NCI-H2107 treated with DMSO at 0.1 percent for 48 hours (cell line): ENCODE results near the gene APC2.
A peak's percentile ranks its signal among the peaks of the same experiment; 100 is the strongest.

Experiments used
- DNase-seq: peaks from one replicate; lab custom pipeline; 2025; ENCODE audit not compliant: unreplicated experiment; lab: John Stamatoyannopoulos, UW

Gene APC2, protein sequence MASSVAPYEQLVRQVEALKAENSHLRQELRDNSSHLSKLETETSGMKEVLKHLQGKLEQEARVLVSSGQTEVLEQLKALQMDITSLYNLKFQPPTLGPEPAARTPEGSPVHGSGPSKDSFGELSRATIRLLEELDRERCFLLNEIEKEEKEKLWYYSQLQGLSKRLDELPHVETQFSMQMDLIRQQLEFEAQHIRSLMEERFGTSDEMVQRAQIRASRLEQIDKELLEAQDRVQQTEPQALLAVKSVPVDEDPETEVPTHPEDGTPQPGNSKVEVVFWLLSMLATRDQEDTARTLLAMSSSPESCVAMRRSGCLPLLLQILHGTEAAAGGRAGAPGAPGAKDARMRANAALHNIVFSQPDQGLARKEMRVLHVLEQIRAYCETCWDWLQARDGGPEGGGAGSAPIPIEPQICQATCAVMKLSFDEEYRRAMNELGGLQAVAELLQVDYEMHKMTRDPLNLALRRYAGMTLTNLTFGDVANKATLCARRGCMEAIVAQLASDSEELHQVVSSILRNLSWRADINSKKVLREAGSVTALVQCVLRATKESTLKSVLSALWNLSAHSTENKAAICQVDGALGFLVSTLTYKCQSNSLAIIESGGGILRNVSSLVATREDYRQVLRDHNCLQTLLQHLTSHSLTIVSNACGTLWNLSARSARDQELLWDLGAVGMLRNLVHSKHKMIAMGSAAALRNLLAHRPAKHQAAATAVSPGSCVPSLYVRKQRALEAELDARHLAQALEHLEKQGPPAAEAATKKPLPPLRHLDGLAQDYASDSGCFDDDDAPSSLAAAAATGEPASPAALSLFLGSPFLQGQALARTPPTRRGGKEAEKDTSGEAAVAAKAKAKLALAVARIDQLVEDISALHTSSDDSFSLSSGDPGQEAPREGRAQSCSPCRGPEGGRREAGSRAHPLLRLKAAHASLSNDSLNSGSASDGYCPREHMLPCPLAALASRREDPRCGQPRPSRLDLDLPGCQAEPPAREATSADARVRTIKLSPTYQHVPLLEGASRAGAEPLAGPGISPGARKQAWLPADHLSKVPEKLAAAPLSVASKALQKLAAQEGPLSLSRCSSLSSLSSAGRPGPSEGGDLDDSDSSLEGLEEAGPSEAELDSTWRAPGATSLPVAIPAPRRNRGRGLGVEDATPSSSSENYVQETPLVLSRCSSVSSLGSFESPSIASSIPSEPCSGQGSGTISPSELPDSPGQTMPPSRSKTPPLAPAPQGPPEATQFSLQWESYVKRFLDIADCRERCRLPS (N-terminal part only)

DNA sequence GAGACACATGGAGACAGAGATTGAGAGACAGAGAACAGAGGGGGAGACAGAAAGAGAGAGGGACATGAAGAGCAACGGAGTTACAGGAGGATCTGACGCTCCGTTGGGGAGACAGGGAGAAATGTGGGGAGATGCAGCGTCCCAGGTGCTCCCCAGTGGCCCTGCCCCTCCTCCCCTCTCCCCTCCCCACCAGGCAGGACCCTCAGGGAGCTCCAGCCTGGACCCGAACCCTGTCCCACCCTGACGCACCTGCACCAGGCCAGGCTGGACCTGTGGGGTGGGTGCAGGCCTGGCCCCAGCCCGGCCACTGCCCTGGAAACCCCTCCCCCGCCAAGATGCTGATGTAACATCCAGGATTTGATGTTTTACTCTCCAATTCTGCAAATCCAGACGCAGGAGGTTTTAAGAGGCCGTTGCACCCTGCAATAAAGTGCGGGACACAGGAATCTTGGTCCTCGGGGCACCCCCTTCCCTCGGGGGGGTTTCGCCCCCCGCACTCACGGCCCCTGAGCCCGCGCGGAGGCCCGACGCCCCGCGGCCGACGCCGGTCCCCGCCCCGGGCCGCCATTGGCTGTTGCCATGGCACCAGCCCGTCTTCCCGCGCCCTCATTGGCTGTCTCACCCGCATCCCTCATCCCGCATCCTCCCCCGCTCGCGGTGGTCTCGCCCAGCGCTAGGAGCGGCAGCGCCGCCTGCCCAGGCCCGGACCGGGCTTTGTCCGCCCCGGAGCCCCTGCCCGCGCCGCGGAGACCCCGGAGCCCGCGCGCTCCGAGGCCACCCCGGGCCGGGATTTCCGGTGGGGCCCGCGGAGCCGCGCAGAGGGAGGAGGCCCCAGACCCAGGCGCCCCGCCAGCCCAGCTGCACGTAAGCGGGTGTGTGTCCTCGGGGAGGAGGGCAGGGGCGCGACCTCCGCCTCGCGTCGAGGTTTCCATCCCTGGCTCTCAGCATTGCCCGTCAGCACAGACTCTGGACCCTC, at the start of gene APC2:
Gene APC2 (plus strand): TSS at position 655 of the 976 bp plus-strand sequence. CDS start 2,881 bp downstream, outside the sequence.
- no peak for DNase-seq

DNA sequence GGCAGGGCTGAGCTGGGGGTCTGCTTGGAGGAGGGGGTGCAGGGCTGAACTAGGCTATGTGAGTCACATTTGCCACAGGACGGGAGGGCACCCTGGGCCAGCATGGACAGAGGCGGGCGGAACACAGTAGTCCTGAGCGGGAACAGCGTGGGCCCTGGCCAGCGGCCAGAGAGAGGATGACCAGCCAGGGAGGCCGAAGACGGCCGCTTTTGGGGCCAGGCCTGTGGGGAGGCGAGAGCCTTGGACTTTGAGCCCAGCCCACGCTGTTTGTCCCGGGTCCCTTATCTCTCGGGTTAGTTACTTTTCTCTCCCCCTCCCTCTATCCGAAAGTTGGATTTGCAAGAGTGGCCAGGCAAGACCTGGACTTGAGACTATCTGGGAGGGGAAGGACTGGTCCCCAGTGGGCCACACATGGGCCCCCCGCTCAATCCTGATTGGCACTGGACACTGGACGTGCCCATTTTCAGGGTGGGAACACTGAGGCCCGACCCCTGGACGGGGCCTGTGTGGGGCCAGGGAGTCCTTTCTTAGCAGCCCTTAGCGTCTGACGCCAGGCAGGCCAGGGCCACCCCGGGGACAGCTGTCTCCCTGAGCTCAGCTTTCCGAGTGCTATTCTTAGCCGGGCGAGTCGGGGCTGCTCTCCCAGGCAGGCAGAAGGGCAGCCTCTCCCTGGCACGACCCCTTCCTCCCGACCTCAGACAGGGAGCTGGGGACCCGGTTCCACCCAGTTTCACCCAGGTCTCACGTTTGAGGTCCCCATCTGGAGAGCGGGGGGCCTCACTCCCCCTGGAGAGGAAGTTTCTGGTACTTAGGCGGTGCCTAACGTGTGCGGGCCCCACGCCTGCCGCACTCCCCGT, 49.4 kb upstream of the APC2 start:
- DNase-seq: peak; percentile 21

DNA sequence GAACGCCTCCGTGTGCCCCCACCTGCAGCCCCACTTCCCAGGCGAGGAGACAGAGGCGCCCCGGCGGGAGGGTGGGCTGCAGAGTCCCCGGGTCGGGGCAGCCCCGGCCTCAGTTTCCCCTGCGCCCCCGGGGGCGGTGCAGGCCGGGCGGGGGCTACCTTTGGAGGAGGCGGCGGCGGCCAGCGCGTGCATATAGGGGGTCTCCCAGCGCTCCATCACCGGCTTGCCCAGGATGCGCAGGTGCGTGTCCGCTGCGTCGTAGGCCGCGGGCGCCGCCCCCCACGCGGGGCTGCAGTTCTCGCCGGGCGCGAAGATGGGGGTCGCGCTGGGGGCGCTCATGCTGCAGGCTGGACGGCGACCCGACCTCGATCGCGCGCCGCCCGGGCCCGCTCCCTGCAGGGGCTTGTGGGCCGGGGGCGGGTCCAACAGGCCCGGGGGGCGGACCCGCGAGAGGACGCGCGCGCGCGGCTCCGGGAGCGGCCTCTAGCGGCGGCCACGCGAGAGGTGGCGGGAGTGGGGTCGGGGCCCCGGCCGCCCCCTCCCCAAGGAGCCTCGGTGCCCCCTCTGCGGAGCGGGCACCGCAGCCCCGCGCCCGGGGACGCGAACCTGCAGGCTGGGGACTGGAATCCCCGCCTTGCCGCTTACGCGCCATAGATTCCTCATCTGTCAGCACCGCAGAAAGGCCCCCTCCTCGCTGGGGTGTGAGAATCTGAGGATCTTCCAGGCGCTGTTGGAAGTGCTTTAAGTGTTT, 48.6 kb upstream of the APC2 start, which contains the start of gene GAMT:
Gene GAMT (minus strand): TSS at position 405 of the 751 bp plus-strand sequence. CDS start 66 bp downstream, at position 339.
- DNase-seq: no peak

DNA sequence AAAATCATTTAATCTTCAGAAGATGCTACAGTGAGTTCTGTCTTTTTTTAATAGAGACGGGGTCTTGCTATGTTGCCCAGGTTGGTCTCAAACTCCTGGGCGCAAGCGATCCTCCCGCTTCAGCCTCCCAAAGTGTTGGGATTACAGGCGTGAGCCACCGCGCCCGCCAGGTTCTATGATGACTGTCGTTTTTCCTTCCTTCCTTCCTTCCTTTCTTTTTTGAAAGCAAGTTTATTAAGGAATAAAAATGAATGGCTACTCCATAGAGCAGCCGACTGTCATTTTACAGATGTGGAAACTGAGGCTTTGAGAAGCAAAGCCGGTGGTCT, 48.1 kb upstream of the APC2 start:
- no peak for DNase-seq

DNA sequence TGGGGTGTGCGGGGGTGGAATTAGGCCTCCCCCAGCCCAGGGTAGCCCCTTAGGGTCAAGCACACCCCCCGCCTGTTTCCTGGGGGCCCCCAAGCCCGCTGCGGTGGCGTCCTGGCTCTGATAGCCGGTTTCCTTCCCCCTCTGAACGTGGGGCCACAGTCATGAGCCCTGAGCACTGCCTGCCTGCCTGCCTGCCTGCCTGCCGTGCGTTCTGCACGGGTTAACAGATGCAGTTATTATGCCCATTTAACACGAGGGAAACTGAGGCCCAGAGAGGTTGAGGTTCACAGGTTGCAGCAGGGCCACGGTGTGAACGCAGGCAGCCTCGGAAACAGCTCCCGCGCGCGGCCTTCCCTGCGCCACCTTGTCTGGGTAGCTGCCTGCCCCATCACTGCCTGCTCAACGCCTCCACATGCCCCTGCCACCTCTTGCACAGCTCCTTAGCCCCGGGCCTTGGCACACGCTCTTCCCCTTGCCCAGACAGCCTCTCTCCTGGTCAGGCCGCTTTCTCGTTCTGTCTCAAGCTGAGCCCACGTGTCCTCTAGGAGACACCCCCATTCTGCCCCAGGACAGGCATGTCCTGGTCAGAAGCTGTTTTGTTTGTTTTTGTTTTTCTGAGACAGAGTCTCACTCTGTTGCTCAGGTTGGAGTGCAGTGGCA, 47.4 kb upstream of the APC2 start:
- DNase-seq: no peak

DNA sequence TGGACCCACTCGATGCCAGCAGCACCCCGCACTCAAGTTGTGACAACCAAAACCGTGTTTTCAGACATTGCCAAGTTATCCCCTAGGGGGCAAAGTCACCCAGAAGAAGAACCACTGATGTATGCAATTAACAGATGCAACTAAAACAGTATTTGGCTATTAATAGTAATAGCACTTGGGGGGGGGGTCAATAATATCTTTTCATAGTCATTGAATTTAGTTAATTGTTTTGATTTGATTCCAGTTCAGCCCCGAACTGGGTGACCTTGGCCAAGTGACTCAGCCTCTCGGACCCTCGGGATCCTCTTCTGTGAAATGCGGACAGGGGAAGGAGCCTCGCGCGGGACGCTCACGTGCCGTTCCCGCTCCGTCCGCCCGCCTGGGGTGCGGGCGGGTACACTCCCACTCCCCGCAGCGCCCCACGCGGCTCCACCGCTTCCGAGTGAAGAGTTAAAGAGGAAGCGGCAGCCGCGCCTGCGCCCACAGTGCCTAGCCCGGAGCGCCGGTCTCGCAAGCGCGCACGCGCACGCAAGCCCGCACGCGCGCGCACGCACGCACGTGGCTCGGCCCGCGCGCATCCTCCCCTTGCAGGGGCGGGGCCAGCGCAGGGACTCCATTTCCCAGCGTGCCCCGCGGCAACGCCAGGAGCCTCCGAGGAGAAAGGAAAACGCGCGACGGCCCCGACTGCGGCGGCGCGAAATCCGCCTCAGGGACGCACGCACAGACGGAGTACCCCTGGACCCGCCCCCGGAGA, 43.0 kb upstream of the APC2 start:
- DNase-seq: peak; percentile 89

DNA sequence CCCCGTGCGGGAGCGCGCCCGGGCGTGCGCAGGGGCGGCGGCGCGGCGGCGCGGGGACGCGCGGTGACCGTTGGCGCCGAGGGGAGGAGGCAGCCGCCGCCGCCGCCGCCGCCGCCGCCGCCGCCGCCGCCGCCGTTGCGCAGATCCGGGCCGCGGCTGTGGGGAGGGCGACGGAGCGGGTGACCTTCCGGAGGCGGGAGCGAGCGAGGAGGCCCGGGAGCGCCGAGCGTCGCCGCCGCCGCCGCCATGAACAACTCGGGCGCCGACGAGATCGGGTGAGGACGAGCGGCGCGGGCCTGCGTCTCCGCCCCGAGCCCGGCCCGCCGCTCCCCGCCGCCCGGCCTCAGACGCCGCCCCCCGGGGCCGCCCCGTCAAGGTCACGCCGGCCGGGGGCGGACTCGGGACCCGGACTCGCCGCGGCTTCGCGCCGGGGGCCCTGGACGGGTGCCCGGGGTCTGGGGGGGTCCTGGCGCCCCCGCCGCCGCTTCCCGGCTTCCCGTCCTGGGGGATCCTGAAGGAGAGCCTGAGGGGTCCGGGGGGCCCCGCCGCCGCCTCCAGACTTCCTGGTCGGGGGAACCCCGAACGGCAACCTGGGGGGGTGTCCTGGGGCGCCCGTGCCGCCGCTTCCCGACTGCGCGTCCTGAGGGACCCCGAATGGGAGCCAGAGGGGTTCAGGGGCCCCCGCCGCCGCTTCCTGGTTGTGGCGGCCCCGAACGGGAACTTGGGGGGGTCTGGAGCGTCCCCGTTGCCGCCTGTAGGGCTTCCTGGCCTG, 42.2 kb upstream of the APC2 start, which contains the start of gene DAZAP1:
Gene DAZAP1 (plus strand): TSS at position 59 of the 772 bp plus-strand sequence. CDS start 188 bp downstream, at position 247.
- no peak for DNase-seq

DNA sequence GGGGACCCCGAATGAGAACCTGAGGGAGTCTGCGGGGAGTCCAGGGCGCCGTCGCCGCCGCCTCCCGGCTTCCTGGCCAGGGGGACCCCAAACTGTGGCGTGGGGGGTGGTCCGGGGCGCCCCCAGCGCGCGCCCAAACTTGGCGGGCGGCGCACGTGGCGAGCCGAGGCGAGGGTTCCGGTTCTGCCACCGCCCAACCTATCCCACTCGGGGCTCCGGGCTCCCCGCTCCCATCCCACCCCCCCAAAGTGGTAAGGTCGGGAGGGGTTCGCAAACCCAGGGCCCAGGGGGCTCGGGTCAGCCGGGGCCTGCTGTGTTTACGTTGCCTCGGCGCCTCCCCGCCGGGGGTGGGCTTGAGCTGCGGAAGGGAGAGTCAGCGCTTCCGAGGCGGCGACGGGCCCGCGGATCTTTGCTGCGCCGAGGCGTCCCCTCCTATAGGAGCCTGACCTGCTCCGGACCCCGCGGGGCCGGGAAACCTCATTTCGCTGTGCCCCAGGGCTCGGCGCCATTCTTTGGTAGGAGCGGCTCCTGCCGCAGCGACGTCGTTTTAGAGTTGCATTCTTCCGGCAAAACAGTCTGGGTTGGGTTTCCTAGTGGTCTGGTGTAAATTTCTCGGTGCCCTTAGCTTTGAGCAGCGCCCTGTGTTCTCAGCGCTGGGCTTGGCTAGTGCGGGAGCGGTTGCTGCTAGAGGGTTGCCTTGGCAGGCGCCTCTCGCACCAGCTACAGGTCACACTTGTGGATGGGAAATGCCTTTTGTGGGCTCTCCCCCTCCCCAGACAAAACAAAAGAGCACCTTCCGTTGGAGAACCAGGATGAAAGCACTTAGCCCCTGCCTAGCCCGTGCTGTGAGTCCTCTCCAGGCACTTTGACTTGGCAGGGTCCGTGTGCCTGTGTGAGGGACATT, 41.4 kb upstream of the APC2 start:
- no peak for DNase-seq

DNA sequence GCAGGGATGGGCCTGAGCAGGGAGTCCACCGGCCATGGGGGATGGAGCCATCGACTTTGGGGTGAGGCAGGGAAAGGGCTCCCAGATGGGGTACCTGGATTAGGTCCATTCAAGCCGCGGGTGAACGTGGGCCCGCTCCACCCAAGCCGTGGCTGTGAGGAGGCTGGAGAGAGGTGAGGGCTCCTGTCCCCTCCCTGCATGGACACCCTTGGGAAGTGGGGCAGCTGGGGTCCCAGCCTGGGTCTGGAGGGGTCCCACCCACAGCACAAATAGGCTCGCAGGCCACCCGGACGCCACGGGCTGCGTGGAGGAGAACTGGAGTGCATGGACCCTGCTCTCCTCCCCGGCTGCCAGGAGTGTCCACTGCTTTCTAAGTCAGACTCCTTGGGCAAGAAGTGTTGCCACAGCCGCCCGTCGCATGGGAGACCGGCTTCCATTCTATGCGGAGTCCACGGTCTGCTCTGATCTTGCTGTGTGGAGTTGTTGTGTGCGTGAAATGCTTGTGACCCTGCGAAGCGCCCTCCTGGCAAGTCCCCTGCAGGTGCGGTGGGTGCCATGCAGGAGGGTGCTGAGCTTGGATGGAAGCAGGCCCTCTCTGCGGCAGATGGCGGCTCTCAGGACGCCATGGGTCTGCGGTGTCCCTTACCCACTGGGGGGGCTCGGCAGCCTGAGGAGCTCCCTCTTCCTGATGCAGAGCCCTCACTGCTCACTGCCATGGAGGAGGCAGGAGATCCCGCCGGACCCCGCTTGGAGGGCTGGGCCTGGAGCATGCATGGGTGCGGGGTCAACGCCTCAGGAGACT, 40.5 kb upstream of the APC2 start:
- DNase-seq: no peak

DNA sequence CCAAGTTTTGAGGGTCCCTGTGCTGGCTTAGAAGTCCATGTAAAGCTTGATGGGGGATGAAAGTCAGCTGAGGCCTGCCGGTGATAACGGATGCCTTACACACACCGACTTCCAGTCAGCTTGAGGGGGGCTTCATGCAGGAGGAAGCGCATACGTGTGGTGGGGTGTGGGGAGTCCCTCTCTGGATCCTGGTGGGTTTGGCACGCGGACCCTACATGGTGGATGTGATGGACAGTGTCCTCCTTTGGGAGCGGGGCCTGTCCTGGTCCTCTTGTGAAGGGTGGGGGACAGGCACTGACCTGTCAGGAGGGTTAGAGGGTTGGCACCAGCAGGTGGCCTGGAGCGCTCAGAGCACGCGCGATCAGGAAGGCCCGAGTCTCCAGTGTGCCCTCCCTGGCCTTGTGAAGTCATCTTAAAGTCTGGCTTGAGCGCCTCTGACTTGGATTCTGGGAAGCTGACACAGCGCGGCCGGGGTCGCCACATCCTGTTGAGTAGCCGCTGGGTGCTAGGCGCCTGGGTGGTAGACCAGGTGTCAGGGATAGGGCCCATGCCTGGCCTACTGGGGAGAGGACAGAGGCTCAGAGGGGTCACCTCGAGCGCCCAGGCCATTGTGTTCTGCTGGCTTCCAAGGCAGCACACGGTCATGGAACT, 39.7 kb upstream of the APC2 start:
- no peak for DNase-seq

DNA sequence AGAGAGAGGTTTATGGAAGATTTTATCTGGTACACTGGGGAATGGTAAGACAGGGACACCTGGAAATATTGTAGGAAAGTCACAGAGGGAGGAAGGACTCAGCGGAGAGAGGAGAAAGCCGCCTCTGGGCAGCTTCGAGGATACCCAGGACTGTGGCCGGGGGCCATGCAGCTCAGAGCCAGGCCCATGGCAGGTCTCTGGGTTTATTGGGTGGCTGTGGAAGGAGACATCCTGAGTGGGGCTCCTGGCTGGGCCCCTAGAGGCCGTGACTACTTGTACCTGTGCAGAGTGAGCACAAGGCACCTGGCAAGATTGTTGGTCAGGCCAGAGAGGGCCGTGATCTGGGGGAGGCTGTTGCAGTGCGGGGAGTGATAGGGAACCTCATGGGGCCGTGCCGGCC, 39.1 kb upstream of the APC2 start:
- no peak for DNase-seq

DNA sequence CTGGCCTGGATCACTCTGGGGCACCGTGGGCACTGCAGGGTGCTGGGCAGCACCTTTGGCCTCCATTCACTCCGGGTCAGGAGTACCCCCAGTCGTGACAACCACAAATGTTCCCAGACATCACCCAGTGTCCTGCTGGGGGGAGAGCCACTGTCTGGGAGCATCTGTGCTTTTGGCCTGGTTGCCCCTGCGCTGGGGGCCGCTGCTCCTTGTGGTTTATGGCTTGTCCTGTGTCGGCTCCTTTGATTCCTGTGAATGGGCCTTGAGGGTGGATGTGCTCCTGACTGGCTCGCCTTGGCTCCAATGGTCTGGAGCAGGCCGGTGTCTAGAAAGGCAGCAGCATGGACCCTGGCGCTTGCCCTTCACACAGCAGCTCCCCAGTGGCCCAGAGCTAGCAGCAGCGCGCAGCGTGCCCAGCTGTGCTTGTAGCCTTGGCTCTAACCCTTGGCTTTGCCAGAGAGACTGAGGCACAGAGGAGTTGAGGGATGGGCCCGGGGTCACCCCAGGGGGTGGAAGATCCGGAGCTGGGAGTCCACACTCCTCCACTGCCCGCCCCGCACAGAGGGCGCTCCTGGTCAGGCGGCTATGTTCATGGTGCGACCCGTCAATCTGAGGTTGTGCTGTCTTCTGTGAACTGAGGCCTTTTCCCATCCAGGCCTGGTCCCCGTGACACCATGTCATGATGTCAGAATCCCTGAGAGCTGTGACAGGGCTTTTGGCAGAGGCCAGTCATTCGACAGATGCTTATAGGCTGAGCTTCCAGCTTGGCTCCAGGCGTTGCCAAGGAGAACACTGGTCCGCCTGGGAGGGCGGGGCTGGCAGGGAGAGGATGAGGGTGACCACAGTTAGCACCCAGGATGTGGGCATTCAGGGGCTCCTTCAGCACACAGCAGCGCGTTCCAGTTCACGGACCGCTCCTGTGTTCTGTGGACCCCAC, 38.4 kb upstream of the APC2 start:
- no peak for DNase-seq
